K562 (cell line): Measurements from ENCODE around the gene PXMP2. TPM values are rescaled to one million over a fixed set of nuclear protein-coding genes. Genes with fewer than 3 reads are reported as not detected.

Experiments used
- ATAC-seq: fragments of 200-7000 bp; cut with Tn5 transposase; 3 replicates; pipeline ENCODE4 v1.9.1; 2020; ENCODE audit warnings: moderate library complexity
- BruUV-seq: library from RNA; stranded (reverse); fragments of 400-500 nt; replicated peaks from 2 replicates; lab custom pipeline; 2021; lab: Mats Ljungman, UMichigan
- CTCF ChIA-PET: fragments of 300-600 bp; formaldehyde crosslinking; extraction: SDS; loops from one replicate; lab custom pipeline; 2021; ENCODE audit warnings: low intra/inter-chr PET ratio; lab: Yijun Ruan, JAX
- POLR2A ChIA-PET: fragments of 300-600, 350-650 bp; sonication (Branson Sonifier 250); formaldehyde crosslinking; extraction: SDS; loops from one replicate; lab custom pipeline; 2021; ENCODE audit warnings: antibody characterized with exemption, inconsistent platforms; lab: Yijun Ruan, JAX
- DNase-seq, 4 experiments: peaks; one replicate each; pipeline versions ENCODE4 v3.0.0 to v3.0.0-alpha.2; 2011 to 2018; ENCODE audit warnings: low spot score in 3 of 4, mixed read lengths in 3 of 4; ENCODE audit errors: extremely low read depth in 1 of 4
- FAIRE-seq: peaks from 2 replicates; lab custom pipeline; 2011; peaks lifted over from hg19 to GRCh38; lab: Jason Lieb, UNC
- H2AFZ ChIP-seq: 2 replicates; pipeline ENCODE4 v1.6.0; 2011; ENCODE audit warnings: low read depth, low read length, control low read depth, inconsistent platforms
- H3K27ac ChIP-seq: fragments of 200-600 bp; 3 replicates; pipeline ENCODE4 v1.8.0; 2011; ENCODE audit warnings: low read depth, mild to moderate bottlenecking, control low read depth, inconsistent platforms, low read length, moderate library complexity, mixed read lengths; ENCODE audit errors: extremely low read depth
- H3K27me3 ChIP-seq, 2 experiments: fragments of 300-600 bp in 1 of 2; 2 replicates in 1 of 2; 3 replicates in 1 of 2; pipeline versions ENCODE4 v1.6.0 to v1.8.0; 2011; ENCODE audit warnings: inconsistent platforms in 2 of 2, low read length in 2 of 2, mild to moderate bottlenecking in 1 of 2, mixed read lengths in 1 of 2, moderate library complexity in 1 of 2; ENCODE audit not compliant: control insufficient read depth in 2 of 2, insufficient read depth in 2 of 2
- H3K36me3 ChIP-seq: fragments of 300-600 bp; 3 replicates; pipeline ENCODE4 v1.8.0; 2011; ENCODE audit warnings: mild to moderate bottlenecking, low read length, inconsistent platforms; ENCODE audit not compliant: control insufficient read depth, insufficient read depth
- H3K4me1 ChIP-seq, 2 experiments: fragments of 200-600 bp in 1 of 2; replicated peaks in 1 of 2; 2 replicates in 1 of 2; 3 replicates in 1 of 2; pipeline versions ENCODE4 v1.5.1 to v1.8.0; 2011; ENCODE audit warnings: inconsistent platforms in 2 of 2, low read length in 2 of 2, mild to moderate bottlenecking in 1 of 2, mixed read lengths in 1 of 2, moderate library complexity in 1 of 2; ENCODE audit not compliant: control insufficient read depth in 2 of 2, insufficient read depth in 2 of 2
- H3K4me2 ChIP-seq: 2 replicates; pipeline ENCODE4 v1.6.1; 2011; ENCODE audit warnings: low read length, control low read depth, inconsistent platforms, mixed read lengths; ENCODE audit not compliant: insufficient read depth
- H3K4me3 ChIP-seq: fragments of 200-600 bp; sonication (generic), shearing (Covaris generic); 2 replicates; pipeline ENCODE4 v1.5.1; 2016; ENCODE audit warnings: control low read depth, inconsistent platforms
- H3K79me2 ChIP-seq: fragments of 200-600 bp; 3 replicates; pipeline ENCODE4 v1.8.0; 2011; ENCODE audit warnings: low read length, inconsistent platforms; ENCODE audit not compliant: control insufficient read depth, insufficient read depth
- H3K9ac ChIP-seq, 2 experiments: 2 replicates each; pipeline versions ENCODE4 v1.6.0 to v1.6.1; 2011; ENCODE audit warnings: low read depth in 2 of 2, low read length in 2 of 2, control low read depth in 1 of 2, inconsistent platforms in 1 of 2, mild to moderate bottlenecking in 1 of 2, mixed read lengths in 1 of 2; ENCODE audit not compliant: insufficient read depth in 1 of 2
- H3K9me1 ChIP-seq: one replicate; pipeline ENCODE4 v1.6.0; 2011; ENCODE audit warnings: inconsistent platforms, mild to moderate bottlenecking, low read length, moderate library complexity; ENCODE audit not compliant: control insufficient read depth, insufficient read depth
- H3K9me3 ChIP-seq: replicated peaks from 2 replicates; pipeline ENCODE4 v1.5.1; 2011; ENCODE audit warnings: low read depth, low read length, inconsistent platforms; ENCODE audit not compliant: control insufficient read depth, insufficient read depth
- H4K20me1 ChIP-seq: replicated peaks from 2 replicates; pipeline ENCODE4 v1.6.1; 2011; ENCODE audit warnings: low read length, inconsistent platforms, mixed read lengths; ENCODE audit not compliant: control insufficient read depth, insufficient read depth
- BACH1 ChIP-seq: fragments of 200-800 bp; sonication (Bioruptor generic); IDR thresholded peaks from 2 replicates; pipeline ENCODE4 v1.6.1; 2016; ENCODE audit warnings: missing genetic modification characterization, missing compliant biosample characterization
- BMI1 ChIP-seq: fragments of 150-350 bp; IDR thresholded peaks from 2 replicates; pipeline ENCODE4 v1.6.1; 2014; ENCODE audit warnings: low read length
- BRD9 ChIP-seq: fragments of 450-650 bp; IDR thresholded peaks from 2 replicates; pipeline ENCODE4 v1.6.1; 2018; ENCODE audit warnings: low read depth; ENCODE audit not compliant: partially characterized antibody
- EGR1 ChIP-seq: fragments of 450-650 bp; conservative IDR thresholded peaks from 2 replicates; pipeline ENCODE4 v1.6.1; 2017; ENCODE audit warnings: mild to moderate bottlenecking
- HMBOX1 ChIP-seq: sonication (generic); IDR thresholded peaks from 2 replicates; pipeline ENCODE4 v1.6.1; 2016
- ID3 ChIP-seq, 2 experiments: fragments of 250-450 bp in 1 of 2; fragments of 450-650 bp in 1 of 2; sonication (Bioruptor Pico) in 1 of 2; IDR thresholded peaks; 2 replicates each; pipeline versions ENCODE4 v1.6.1 to v1.8.0; 2016 to 2021; ENCODE audit warnings: mild to moderate bottlenecking in 2 of 2, moderate library complexity in 2 of 2, missing compliant biosample characterization in 1 of 2, missing genetic modification characterization in 1 of 2
- KDM1A ChIP-seq, 2 experiments: fragments of 450-650 bp; IDR thresholded peaks; 2 replicates each; pipeline ENCODE4 v1.6.1; 2016; ENCODE audit warnings: mild to moderate bottlenecking in 2 of 2
- MITF ChIP-seq: IDR thresholded peaks from 2 replicates; pipeline ENCODE4 v1.6.1; 2014; ENCODE audit warnings: antibody characterized with exemption
- PHF20 ChIP-seq: fragments of 450-650 bp; IDR thresholded peaks from 2 replicates; pipeline ENCODE4 v1.6.1; 2018; ENCODE audit not compliant: partially characterized antibody
- PKNOX1 ChIP-seq: fragments of 450-650 bp; IDR thresholded peaks from 2 replicates; pipeline ENCODE4 v1.6.1; 2016
- RAD51 ChIP-seq: fragments of 450-650 bp; IDR thresholded peaks from 2 replicates; pipeline ENCODE4 v1.7.1; 2016; ENCODE audit warnings: low read depth, mild to moderate bottlenecking, borderline replicate concordance
- SIX5 ChIP-seq, 2 experiments: IDR thresholded peaks; 2 replicates each; pipeline ENCODE4 v1.6.1; 2011; ENCODE audit warnings: low read length in 2 of 2, borderline replicate concordance in 1 of 2, low read depth in 1 of 2, mild to moderate bottlenecking in 1 of 2, moderate library complexity in 1 of 2; ENCODE audit not compliant: insufficient read depth in 1 of 2
- VEZF1 ChIP-seq: fragments of 200-800 bp; sonication (Bioruptor generic); IDR thresholded peaks from 2 replicates; pipeline ENCODE4 v1.6.1; 2017; ENCODE audit warnings: missing genetic modification characterization, missing compliant biosample characterization
- ZFP91 ChIP-seq: sonication (generic); formaldehyde crosslinking; IDR thresholded peaks from 2 replicates; pipeline ENCODE4 v1.8.0; 2022; ENCODE audit warnings: mild to moderate bottlenecking, missing genetic modification reagents
- WGBS: fragments of 100-300 bp; shearing (Covaris generic); methylation state at CpG from one replicate; pipeline ENCODE4 v1.1.6; 2016; ENCODE audit warnings: low coverage, mixed read lengths; ENCODE audit not compliant: insufficient coverage; ENCODE audit errors: missing lambda C conversion rate; 5-methylcytosine and 5-hydroxymethylcytosine counted together
- in situ Hi-C: fragments of 300-500 bp; cut with MboI; formaldehyde crosslinking; loops from 4 replicates; pipeline ENCODE4 v1.15.0; 2018; ENCODE audit warnings: inconsistent platforms, mixed read lengths
- intact Hi-C: fragments of 100-400 bp; cut with micrococcal nuclease; formaldehyde crosslinking; loops from 2 replicates; pipeline ENCODE4 v1.14.2; 2022
- polyA plus RNA-seq, 8 experiments: library from polyadenylated mRNA; depleted of rRNA in 4 of 8; stranded (reverse) in 5 of 8; unstranded in 3 of 8; fragments of >200 nt; fragmentation: Nextera tagmentation in 2 of 8; fragmentation: Illumina TruSeq in 1 of 8; extraction: Ambion mirVana in 2 of 8; extraction: Trizol in 1 of 8; gene quantifications; 2 replicates each; pipeline versions ENCODE4 v1.2.1 to v1.2.3, GENCODE V29; 2011 to 2014; ENCODE audit warnings: inconsistent platforms in 1 of 8, missing spikeins in 1 of 8
- total RNA-seq, 7 experiments: library from RNA; depleted of rRNA in 6 of 7; stranded (reverse); fragments of >200 nt in 6 of 7; fragmentation: Illumina TruSeq in 2 of 7; extraction: Trizol in 2 of 7; gene quantifications; 2 replicates each; pipeline versions ENCODE4 v1.2.1 to v1.2.3, GENCODE V29; 2011 to 2021; ENCODE audit warnings: low replicate concordance in 1 of 7

PXMP2 gene
- total and polyA plus RNA-seq, 9 of the 15 experiments (the other 6 are each of a cell fraction or from before 2014, with no cell fraction given) = 3.0 to 66.1 (median 44.7) TPM

GRCh38 chr12:132740313-132740646 lies 52.9 kb downstream of the PXMP2 start (continued):
- no peak for TF ChIP-seq PKNOX1
- TF ChIP-seq, all 486 proteins: peak for 0

GRCh38 chr12:132740652-132741051 lies 53.3 kb downstream of the PXMP2 start:
- 93% methylated on average over 6 of the region's 11 CpGs for WGBS
- FAIRE-seq (no peak), DNase-seq (no peak), ATAC-seq (no peak)
- CTCF ChIA-PET = no interaction called here
- no peak overlapping the region for H3K4me3 ChIP-seq
- no peak overlapping the region for H3K9ac ChIP-seq
- POLR2A ChIA-PET = interaction anchor here (0.6 to 2.0 kb wide), 4 partner anchors 10 to 22 kb away, joined by 3 to 7 read pairs (median 4); no protein-coding TSS in a partner anchor
- H3K36me3 ChIP-seq = peaks cover 89% of the 10 kb centered on the region
- BruUV-seq = no TSS peak
- no peaks in the 10 kb centered on the region for H3K27me3 ChIP-seq
- H3K27ac ChIP-seq = no peak overlapping the region
- H3K9me1 ChIP-seq = no peaks in the 10 kb centered on the region
- H3K4me2 ChIP-seq = no peak overlapping the region
- H3K9me3 ChIP-seq = no peaks in the 10 kb centered on the region
- H4K20me1 ChIP-seq = no peaks in the 10 kb centered on the region
- H3K79me2 ChIP-seq = peaks cover 14% of the 10 kb centered on the region; the same call in 2 of the 3 replicates
- intact Hi-C loops = no loop called here
- H2AFZ ChIP-seq = no peak overlapping the region
- in situ Hi-C loops = no loop called here
- no peaks in the 10 kb centered on the region for H3K4me1 ChIP-seq
- TF ChIP-seq HMBOX1 (no peak), VEZF1 (CRISPR knock-in tag) (no peak), MITF (no peak), KDM1A (IDR thresholded peaks at IDR 0.05) (no peak), BMI1 (no peak), RAD51 (no peak), BRD9 (no peak), BACH1 (tag) (no peak), ZFP91 (CRISPR knock-in tag) (no peak), SIX5 (IDR thresholded peaks at IDR 0.05; ENCODE audit: borderline replicate concordance in 1 of 2, insufficient read depth in 1 of 2, low read depth in 1 of 2, low read length in 2 of 2) (no peak), EGR1 (no peak), PHF20 (no peak), ID3 (CRISPR knock-in tag; IDR thresholded peaks at IDR 0.05) (no peak), ID3 (tag; IDR thresholded peaks at IDR 0.05) (no peak)
